ENCODE data around the gene CCDC30.

DNA sequence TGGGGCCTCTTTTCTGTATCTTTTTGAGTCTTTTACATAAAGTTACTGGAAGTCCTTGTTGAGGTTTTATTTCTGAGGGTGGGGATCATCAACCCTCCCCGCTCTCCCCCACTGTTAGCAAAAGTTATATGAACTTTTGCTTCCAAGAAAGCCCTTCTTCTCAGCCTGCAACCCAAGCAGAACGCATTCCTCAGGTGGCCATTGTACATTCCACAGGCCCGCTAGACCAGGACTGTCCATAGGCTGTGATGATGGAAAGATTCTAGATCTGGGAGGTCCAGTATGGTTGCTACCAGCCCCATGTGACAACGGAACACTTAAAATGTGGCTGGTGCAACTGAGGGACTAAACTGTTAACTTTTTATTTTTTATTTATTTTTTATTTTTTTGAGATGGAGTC is 207.3 kb downstream of the CCDC30 start:
- TF ChIP-seq, protein P1, sequence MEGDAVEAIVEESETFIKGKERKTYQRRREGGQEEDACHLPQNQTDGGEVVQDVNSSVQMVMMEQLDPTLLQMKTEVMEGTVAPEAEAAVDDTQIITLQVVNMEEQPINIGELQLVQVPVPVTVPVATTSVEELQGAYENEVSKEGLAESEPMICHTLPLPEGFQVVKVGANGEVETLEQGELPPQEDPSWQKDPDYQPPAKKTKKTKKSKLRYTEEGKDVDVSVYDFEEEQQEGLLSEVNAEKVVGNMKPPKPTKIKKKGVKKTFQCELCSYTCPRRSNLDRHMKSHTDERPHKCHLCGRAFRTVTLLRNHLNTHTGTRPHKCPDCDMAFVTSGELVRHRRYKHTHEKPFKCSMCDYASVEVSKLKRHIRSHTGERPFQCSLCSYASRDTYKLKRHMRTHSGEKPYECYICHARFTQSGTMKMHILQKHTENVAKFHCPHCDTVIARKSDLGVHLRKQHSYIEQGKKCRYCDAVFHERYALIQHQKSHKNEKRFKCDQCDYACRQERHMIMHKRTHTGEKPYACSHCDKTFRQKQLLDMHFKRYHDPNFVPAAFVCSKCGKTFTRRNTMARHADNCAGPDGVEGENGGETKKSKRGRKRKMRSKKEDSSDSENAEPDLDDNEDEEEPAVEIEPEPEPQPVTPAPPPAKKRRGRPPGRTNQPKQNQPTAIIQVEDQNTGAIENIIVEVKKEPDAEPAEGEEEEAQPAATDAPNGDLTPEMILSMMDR (IDR thresholded peaks at IDR 0.05 in 2 of 3, conservative IDR thresholded peaks at IDR 0.05 in 1 of 3; ENCODE audit: control insufficient read depth in 2 of 3, extremely low read depth in 1 of 3, insufficient read depth in 1 of 3, low read depth in 3 of 3, low read length in 3 of 3): no peak
- TF ChIP-seq, protein P2, sequence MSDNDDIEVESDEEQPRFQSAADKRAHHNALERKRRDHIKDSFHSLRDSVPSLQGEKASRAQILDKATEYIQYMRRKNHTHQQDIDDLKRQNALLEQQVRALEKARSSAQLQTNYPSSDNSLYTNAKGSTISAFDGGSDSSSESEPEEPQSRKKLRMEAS (IDR thresholded peaks at IDR 0.05; ENCODE audit: low read depth, low read length): no peak
- TF ChIP-seq EGR1 (IDR thresholded peaks at IDR 0.05; ENCODE audit: borderline replicate concordance in 1 of 2, low read depth in 2 of 2, low read length in 2 of 2) (no peak), EZH2 (IDR thresholded peaks at IDR 0.05; ENCODE audit: borderline replicate concordance, control insufficient read depth, low read depth, low read length) (no peak), RCOR1 (conservative IDR thresholded peaks at IDR 0.05; ENCODE audit: low read depth, low read length) (no peak), MYC (IDR thresholded peaks at IDR 0.05; ENCODE audit: insufficient read depth, insufficient read length, insufficient replicate concordance, low read length, severe bottlenecking) (no peak), KDM1A (IDR thresholded peaks at IDR 0.05; ENCODE audit: borderline replicate concordance) (no peak), EP300 (IDR thresholded peaks at IDR 0.05; ENCODE audit: borderline replicate concordance in 1 of 2, control insufficient read depth in 1 of 2, low read depth in 2 of 2, low read length in 2 of 2) (no peak), TAF1 (IDR thresholded peaks at IDR 0.05; ENCODE audit: borderline replicate concordance, low read depth, low read length) (no peak), YY1 (IDR thresholded peaks at IDR 0.05; ENCODE audit: low read depth, low read length) (no peak), PML (IDR thresholded peaks at IDR 0.05; ENCODE audit: low read length) (no peak), SP1 (IDR thresholded peaks at IDR 0.05; ENCODE audit: low read depth, low read length) (no peak)

Data from GM12878 (cell line).